Nephron (organoid): ENCODE data around the gene CDC25B.

ENCODE experiments used
- H3K27ac Mint-ChIP-seq, 3 experiments: 2 replicates each; pipeline ENCODE4 v1.8.0; 2020; ENCODE audit warnings: mixed read lengths in 3 of 3, mild to moderate bottlenecking in 2 of 3, moderate library complexity in 1 of 3
- H3K27me3 Mint-ChIP-seq: 2 replicates; pipeline ENCODE4 v1.8.0; 2021; ENCODE audit warnings: low read depth, mild to moderate bottlenecking, moderate library complexity, mixed read lengths
- H3K36me3 Mint-ChIP-seq: 2 replicates; pipeline ENCODE4 v1.8.0; 2020; ENCODE audit warnings: low read depth, mixed read lengths
- H3K4me1 Mint-ChIP-seq: 2 replicates; pipeline ENCODE4 v1.8.0; 2020; ENCODE audit warnings: mixed read lengths
- H3K4me3 Mint-ChIP-seq, 3 experiments: 2 replicates each; pipeline ENCODE4 v1.8.0; 2020; ENCODE audit warnings: mild to moderate bottlenecking in 3 of 3, mixed read lengths in 3 of 3, moderate library complexity in 2 of 3
- H3K9me3 Mint-ChIP-seq: 2 replicates; pipeline ENCODE4 v1.8.0; 2020; ENCODE audit warnings: mixed read lengths
- CTCF ChIP-seq, 3 experiments: fragments of 200-600 bp; sonication (generic); IDR thresholded peaks; one replicate each; pipeline ENCODE4 v1.5.0; 2021; ENCODE audit warnings: antibody characterized with exemption in 3 of 3; ENCODE audit not compliant: unreplicated experiment in 3 of 3

Gene CDC25B

GRCh38 chr20:3766422-3767109 is 29.5 kb upstream of the CDC25B start:
- Mint-ChIP-seq H3K4me1 (peaks cover 36% of the 10 kb centered on the region), H3K36me3 (no peaks in the 10 kb centered on the region), H3K9me3 (no peaks in the 10 kb centered on the region), H3K4me3 (peak overlapping the region; percentile 83 to 92 (median 86)), H3K27me3 (no peaks in the 10 kb centered on the region), H3K27ac (peak overlapping the region in 2 of 3 experiments; percentile 87 to 95)
- no peak for TF ChIP-seq CTCF (IDR thresholded peaks at IDR 0.05; ENCODE audit: unreplicated experiment in 3 of 3)

GRCh38 chr20:3767110-3767426 is 29.0 kb upstream of the CDC25B start:
- peak overlapping the region; percentile 83 to 92 (median 86) for H3K4me3 Mint-ChIP-seq
- TF ChIP-seq CTCF (IDR thresholded peaks at IDR 0.05; ENCODE audit: unreplicated experiment in 3 of 3): no peak
- no peaks in the 10 kb centered on the region for H3K36me3 Mint-ChIP-seq
- peaks cover 36% of the 10 kb centered on the region for H3K4me1 Mint-ChIP-seq
- no peak overlapping the region for H3K27ac Mint-ChIP-seq
- H3K27me3 Mint-ChIP-seq: no peaks in the 10 kb centered on the region
- no peaks in the 10 kb centered on the region for H3K9me3 Mint-ChIP-seq

GRCh38 chr20:3767427-3768341 is 28.4 kb upstream of the CDC25B start, which contains the start of gene ADISSP:
ADISSP (minus strand) TSS chr20:3767753; CDS start chr20:3760100, 7,653 bp downstream.
- no peaks in the 10 kb centered on the region for H3K36me3 Mint-ChIP-seq

GRCh38 chr20:3768342-3769130 is 27.6 kb upstream of the CDC25B start:
- no peaks in the 10 kb centered on the region for H3K36me3 Mint-ChIP-seq
- no peaks in the 10 kb centered on the region for H3K27me3 Mint-ChIP-seq
- peak; percentile 58 to 61 (median 60) for TF ChIP-seq CTCF (IDR thresholded peaks at IDR 0.05; ENCODE audit: unreplicated experiment in 3 of 3)
- H3K4me1 Mint-ChIP-seq: peaks cover 31% of the 10 kb centered on the region
- H3K9me3 Mint-ChIP-seq: no peaks in the 10 kb centered on the region
- peak overlapping the region; percentile 90 to 95 (median 92) for H3K27ac Mint-ChIP-seq
- H3K4me3 Mint-ChIP-seq: peak overlapping the region; percentile 86 to 93 (median 92)

More at GRCh38 chr20:3767427-3768341, 28.4 kb upstream of the CDC25B start, which contains the start of gene ADISSP:
- no peaks in the 10 kb centered on the region for H3K27me3 Mint-ChIP-seq
- H3K9me3 Mint-ChIP-seq: no peaks in the 10 kb centered on the region
- peaks cover 33% of the 10 kb centered on the region for H3K4me1 Mint-ChIP-seq
- peak within 1 kb of the TSS; percentile 90 to 95 (median 92) for H3K27ac Mint-ChIP-seq
- TF ChIP-seq CTCF (IDR thresholded peaks at IDR 0.05; ENCODE audit: unreplicated experiment in 3 of 3): no peak
- H3K4me3 Mint-ChIP-seq: peak within 1 kb of the TSS; percentile 86 to 93 (median 92)

GRCh38 chr20:3771552-3772058 is 24.5 kb upstream of the CDC25B start:
- TF ChIP-seq CTCF (IDR thresholded peaks at IDR 0.05; ENCODE audit: unreplicated experiment in 3 of 3): no peak
- Mint-ChIP-seq H3K27me3 (peaks cover 21% of the 10 kb centered on the region), H3K36me3 (no peaks in the 10 kb centered on the region), H3K9me3 (no peaks in the 10 kb centered on the region), H3K4me3 (no peak overlapping the region), H3K4me1 (peaks cover 10% of the 10 kb centered on the region), H3K27ac (no peak overlapping the region)
